HG02938 (cell line): ENCODE data around the gene ASIC2.

ENCODE experiments used
- ATAC-seq: cut with Tn5 transposase; IDR thresholded peaks from one replicate; pipeline ENCODE4 v1.9.1; 2021; ENCODE audit warnings: mild to moderate bottlenecking, moderate library complexity; ENCODE audit not compliant: unreplicated experiment

ASIC2 gene

DNA sequence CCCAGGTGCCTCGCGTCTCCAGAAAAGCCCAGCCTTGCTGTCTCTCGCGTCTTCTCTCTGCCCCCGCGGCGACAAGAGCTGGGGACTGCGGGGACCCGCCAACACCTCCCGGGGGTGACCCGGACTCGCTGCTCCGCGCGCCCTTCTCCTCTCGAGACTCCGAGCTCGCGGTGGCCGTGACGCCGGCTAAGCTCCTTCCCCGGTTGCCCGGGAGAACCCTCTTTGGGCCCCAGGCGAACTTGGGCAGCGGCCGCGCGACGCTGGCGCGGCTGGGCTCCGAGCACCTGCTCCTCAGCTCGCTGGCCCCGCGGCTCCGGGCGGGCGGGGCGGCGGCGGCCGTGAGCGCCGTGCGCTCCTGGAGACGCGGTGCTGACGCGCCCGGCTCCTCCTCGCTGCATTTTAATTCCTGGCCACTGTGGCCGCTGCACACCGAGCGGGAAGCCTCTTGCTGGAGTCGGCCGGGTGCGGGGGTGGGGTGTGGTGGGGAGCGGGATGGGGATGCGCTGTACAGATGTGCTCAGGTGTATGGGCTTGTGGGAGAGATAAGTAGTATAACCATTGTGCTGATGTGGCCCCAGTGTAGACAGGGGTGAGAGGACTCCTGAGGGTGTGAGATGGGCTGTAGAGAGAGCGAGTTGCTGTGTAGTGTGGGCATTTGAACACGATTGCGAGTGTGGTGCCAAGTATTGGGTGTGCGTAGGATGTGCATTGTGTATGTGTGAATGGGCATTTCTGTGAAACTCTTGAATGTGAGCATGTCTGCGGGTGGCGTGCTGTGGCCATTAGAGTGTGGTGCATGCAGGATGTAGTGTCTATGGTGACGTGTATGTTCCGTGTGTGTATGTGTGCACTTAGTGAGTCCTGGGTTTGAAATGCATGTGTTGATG, at the start of gene ASIC2:
Gene ASIC2 (minus strand): TSS at position 315 of the 887 bp plus-strand sequence.
- no peak for ATAC-seq

DNA sequence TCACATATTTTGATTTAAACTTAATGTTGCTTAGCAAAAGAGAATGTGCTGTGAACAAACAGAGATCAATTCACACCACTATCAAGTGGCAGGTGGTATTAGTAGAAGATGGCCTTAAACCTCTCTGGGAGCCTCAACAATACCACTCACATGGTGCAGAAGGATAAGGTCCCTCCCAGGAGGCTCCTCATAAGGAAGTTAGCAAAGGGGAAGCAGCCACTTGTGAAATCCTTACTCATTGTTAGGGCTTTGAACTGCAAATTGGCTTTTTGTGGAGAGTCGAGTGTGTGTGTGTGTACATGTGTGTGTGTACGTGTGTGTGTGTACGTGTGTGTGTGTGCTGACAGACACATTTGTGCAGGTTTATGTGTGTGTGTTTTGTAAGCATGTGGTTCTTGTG, 48.9 kb upstream of the ASIC2 start:
- ATAC-seq: no peak

DNA sequence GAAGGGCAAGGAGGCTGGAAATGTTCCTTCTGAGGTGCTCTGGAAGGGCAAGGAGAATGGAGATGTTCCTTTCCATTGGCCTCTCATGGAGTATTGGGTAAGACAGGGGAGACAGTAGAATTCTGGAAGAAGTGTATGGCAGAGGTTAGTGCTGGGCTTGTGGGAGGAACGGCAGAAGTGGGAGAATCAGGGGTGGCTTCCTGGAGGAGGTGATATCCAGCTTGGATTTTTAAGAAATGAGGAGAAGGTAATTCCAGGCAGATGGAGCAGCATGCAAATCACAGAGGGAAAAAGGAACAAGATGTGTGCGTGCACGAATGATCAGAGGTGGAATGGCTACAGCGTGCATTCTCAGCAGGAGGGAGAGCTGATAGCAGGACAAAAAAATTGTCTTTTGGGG, 45.1 kb upstream of the ASIC2 start:
- ATAC-seq: no peak

DNA sequence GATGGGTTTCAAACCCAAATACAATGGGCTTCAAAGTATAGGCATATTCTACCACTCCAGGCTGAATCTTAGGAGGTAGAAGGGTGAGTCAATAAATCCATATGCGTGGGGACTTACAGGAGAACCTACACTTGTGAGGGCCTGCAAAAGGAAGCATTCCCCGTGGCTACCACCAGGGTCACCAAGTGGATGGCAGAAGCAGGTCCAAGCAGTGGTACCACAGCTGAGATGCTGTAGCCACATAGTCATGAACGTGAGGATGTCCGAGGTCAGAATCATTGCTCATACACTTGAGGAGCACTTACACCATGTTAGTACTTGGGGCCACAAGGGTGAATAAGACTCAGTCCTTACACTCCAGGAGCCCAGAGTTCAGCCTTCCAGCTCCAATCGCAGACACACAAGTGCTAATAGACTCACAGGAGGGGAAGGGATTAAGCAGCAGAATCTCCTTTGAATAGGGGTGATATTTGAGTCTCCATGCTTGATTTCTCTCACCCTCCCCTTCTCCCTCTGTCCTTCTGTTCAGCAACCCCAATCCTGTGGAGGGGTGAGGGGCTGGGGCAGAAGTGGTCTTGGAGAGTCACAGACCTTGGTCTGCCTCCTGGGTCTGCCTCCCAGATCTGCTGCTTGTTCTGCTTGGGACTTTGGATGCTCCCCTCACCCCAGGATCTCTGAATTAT, 42.5 kb upstream of the ASIC2 start:
- ATAC-seq: no peak

DNA sequence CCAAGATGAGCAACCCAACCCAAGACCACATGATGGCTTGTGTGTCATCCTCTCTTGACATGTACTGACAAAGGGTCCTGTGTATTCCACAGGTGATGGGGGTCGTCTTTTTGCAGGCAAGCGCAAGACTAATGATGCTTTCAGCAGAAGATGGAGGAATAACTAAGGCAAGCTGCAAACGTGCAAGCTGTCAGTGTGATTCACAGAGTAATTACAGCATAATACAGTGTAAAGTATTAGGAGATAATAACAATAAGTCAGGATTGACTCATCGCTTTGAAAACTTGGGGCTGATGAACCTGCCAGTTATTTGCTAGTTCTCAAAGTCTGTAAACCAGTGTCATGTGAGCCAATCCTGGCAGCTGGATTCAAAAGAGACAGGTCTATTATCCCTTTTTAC, 41.6 kb upstream of the ASIC2 start:
- ATAC-seq: no peak

DNA sequence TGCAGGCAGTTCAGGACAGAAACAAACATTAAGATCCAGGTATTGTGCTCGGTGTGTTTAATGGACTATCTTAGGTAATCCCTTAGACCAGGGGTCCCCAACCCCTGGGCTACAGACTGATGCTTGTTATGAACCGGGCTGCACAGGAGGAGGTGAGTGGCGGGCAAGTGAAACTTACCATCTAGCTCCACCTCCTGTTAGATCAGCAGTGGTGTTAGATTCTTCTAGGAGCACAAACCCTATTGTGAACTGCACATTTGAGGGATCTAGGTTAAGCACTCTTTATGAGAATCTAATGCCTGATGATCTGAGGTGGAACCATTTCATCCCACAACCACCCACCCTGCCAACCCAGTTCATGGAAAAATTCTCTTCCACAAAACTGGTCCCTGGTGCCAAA, 37.8 kb upstream of the ASIC2 start:
- ATAC-seq: no peak

DNA sequence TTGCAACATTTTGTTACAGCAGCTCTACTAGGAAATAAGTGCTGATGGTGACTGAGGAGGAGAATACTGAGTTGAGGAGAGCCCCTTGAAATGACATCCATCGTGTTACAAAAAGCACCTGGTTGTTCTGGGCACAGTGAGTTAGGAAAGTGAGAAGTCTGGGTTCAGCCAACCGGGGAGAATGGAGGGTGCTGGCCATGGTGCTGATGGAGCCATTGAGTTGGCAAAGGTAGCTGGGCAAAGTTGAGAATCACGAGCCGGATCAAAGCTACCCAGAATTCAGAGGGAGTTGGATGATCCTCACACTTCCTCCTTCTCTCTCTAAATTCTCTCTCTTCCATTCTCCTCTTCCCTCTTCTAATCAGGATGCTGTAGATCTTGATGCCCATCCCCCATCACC, 35.0 kb upstream of the ASIC2 start:
- no peak for ATAC-seq

DNA sequence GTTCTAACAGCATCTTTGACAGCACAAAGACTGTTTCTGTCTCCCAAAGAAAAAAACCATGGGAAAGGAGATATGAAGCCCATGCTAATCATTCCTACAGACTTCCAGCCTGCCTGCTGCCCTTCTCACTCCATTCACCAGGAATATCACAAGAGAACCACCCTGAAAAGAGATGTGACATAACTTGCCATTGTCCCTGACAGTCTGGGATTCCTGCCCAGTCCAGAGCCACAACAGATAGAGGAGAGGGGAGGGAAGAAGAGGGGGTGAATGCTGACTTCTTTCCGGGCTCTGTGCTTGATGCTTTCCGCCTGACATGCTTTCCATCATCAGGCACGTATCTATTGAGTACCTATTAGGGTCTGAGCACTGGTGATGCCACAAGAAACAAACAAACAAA, 31.6 kb upstream of the ASIC2 start:
- ATAC-seq: no peak

DNA sequence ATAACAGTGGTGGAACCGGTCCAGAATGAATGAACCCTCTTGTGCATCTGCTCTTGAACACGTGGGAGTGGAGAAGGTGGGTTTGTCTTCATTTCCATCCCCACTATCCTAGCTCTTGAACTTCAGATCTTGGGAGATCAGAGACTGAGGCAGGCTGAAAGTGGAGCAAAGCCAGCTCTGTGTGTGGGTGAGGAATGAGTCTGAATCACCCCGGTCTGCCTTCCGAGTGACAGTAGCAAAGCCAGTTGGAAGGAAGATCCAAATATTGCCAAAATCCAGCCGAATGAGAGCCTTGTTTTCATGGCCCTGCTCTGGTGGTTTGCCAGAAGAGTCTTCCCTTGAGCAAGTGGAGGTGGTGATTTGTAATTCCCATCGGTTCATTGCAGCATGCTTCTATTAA, 29.0 kb upstream of the ASIC2 start:
- ATAC-seq: no peak

DNA sequence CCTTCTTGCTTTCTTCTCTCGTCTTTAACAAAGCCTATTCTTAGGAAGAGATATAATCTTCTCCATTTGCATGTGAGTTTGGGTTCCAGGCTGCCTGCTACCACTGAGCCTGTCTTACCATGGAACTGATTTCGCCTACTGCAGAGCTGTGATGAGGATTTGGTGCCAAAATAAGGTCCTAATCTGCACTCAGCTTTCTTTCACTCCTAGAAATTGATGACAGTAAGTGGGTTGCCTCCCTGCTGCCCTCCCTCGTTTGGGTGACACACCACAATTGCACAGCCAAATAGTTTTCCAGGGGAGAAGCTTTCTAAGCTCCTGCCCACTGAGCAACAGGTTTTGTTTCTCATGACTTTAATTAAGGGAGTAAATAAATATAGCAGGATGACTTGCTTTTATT, 25.1 kb upstream of the ASIC2 start:
- ATAC-seq: no peak

DNA sequence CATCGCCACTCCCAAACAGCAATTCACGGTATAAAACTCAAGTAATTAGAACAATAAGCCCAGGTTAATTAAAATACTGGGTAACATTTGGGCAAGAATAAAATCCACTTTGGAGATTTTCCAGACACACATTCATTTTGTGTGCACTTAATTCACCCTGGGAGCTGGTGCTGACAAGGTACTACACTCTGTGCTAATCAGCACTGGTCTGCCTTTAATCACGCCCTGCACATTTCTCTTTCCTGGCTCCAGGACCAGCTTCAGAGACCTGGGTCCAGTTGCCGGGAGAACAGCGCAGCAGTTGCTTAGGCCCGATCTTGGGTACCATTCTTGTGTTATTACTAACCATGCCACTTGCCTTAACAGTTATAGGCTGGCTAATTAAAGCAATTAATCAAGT, 23.7 kb upstream of the ASIC2 start:
- no peak for ATAC-seq

DNA sequence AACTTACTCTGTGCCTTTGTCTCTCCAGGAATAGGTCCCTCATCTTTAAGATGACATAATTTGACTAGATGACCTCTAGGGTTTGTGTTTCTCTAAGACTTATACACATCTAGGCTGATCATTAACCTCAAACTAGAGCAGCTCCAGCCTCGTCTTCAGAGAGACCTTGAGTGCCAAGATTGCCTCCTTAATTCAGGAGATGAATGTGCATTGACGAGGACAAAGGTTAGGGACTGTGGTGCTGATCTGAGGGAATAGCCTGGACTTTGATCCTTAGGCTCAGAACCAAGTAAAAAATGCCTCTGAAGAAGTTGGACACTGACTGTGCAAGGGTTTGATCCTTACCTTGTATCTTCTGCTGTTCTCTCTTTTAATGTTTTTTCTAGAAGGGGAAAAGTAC, 17.2 kb upstream of the ASIC2 start:
- ATAC-seq: no peak

DNA sequence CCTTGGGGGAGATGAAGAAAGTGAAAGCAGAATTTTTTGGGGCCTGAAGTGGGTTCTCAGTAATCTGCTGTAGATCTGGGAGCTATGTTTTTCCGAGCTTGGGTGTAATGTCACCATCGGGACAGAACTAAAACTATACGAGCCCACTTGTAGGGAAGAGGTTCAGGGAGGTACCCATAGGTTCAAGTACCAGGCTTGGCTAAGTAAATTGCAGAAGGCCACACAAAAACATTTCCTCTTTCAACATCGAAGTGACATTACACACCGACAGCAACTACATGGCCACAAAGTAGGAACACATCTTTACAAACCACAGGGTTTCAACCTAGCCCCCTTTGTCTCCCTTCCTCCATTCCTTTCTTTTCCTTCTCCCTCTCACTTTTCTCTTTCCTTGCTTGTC, 10.2 kb upstream of the ASIC2 start:
- no peak for ATAC-seq

DNA sequence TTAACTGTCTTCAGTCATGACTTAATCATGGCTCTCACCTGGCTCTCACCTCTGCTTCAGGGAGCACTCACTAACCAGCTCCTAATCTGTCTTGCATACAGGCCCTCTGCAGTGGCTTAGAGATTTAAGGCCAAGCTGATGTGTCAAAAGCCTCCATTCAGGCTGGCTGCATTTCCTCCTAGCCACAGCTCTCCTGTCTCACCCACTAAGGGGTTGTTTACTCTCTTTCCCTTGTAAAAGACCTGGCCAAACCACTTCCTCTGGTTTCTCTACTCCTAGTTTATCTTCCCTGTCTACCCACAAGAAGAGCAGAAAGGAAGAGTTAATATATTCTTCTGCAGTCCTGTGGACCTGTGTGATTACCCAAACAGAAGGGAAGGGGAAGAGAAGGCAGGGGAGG, 9.3 kb upstream of the ASIC2 start:
- ATAC-seq: no peak

DNA sequence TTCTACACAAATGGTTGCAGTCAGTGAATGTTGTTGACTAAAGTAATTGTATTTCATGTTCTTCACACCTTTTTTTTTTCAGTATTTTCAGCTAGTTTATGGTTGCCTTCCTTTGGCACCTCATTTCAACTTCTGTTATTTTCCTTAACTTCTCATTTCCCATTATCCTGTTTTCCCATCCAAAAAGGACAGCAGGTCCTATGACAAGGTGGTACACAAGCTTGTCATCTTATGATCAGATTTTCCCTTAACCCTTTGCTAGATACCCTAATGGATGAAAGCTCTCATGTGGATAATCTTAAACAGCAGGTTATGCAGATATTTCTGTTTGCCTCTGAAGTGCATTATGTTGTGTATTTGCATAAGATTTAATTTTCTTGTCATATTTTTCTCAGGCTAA, 7.1 kb upstream of the ASIC2 start:
- no peak for ATAC-seq

DNA sequence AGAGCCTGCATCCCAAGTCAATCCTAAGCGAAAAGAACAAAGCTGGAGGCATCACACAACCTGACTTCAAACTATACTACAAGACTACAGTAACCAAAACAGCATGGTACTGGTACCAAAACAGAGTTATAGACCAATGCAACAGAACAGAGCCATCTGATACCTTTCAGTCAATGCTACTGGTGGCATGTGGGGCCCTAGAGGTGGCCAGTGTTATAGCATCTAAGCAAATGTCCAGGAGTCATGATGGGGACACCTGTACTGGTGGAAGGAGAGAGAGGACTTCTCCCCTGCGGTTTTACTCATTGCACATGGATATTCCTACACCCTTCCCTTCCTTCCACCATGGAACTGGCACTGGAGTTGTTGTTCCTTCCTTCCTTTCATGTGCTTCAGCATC, 6.0 kb upstream of the ASIC2 start:
- ATAC-seq: no peak

DNA sequence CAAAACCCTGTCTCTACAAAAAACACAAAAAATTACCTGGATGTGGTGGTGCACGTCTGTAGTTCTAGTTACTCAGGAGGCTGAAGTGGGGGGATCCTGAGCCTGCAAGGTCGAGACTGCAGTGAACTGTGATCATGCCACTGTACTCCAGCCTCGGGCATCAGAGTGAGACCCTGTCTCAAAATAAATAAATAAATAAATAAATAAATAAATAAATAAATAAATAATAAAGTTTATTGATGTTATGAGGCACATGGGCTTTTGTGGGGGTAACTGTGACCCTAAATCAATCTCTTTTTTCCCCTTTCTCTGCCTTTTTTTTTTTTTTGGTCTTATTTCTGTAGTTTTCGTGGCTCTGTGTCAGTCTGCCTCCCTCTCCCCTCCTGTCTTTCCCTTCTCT, 4.5 kb upstream of the ASIC2 start:
- ATAC-seq: no peak

DNA sequence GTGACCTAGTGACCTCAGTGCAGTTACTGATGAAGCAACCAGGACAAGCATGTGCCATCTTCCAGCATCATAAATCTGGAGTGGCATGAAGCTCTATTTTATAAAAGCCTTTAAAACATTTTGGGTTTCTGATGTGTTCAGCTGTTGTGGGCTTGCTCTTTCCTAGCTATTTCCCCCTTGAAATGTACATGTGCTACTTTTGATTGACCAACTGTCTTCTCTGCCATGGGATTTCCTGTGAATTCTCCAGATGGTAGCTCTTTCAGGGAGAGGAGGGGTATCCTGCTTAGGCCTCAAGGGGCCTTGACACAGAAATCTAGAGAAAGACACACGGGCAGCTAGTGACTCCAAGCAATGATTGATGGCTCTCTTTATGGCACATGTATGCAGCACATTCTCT, 1.9 kb upstream of the ASIC2 start:
- ATAC-seq: no peak

DNA sequence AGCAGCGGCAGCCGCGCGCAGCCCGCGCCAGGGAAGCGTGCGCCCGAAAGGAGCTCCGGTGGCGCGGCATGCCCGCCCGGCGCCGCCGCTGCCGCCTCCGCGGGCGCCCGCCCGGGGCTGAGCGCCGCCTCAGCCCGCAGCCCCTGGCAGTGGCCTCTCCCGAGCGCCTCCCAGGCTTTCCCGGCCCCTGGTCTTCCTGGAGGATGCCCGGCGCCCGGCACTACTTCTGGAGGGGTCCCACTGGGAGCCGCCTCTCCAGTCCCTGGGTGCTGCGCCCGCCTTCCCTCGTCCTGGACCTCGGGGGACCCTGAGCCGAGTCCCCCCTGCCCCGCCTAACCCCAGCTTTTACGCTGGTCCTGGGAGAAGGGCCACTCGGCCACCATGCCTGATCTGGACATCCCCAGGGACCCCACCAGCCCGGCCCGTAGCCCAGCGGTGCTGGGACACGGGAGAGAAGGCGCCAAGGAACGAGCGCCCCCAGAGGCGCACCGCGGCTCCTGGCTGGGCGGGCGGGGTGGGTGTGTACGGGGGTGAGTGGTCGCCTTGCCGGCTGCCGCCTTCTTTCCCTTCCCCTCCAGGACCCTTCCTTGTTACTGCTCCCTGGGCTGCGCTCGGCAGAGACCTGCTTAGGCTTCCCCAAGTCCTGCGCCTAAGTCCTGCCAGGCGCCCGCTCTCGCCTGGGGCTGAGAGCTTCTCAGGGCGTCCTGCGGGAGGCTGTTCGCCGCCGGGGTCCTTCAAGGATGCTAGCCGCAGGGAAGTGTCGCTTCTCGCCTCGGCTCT, 704 bp downstream of the ASIC2 start:
- no peak for ATAC-seq

DNA sequence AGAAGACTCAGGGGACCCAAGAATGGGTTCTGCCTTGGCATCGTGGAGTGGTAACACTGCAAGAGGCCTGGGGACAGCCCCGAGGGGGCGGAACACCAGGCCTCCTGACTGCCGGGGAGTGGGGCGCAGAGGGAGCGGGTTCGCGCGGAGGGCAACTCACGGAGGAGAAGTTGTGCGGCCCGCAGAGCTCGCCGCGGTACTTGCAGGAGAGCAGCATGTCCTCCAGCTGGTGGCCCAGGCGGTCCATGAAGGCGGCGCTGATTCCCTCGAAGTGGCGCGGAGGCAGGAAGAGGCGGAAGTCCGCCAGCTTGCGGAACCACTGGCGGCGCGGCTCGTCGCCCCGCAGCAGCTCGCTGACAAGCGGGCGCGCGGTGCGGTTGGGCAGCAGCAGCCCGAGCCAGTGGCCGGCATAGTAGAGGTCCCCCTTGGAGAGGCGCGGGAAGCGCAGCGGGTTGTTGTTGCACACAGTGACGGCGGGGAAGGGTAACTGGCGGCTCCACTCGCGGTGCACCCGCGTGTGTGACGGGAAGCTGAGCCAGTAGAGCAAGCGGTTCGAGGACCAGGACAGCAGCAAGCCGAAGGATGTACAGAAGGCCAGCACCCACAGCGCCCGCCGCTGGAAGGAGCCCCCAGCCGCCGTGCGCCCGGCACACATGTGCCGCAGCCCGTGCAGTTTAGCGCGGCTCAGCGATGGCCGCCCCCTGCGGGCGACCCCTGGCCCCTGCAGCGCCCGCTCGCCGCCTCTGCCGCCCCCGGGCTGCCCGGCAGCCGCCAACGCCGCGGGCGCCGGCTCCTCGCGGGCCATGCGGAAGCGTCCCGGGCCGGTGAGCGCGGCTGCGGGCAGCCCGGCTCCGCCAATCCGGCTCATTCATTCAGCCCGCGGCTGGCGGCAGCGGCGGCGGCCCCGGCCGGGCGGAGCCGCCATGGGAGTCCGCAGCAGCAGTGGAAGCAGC, 1.6 kb downstream of the ASIC2 start:
- no peak for ATAC-seq

DNA sequence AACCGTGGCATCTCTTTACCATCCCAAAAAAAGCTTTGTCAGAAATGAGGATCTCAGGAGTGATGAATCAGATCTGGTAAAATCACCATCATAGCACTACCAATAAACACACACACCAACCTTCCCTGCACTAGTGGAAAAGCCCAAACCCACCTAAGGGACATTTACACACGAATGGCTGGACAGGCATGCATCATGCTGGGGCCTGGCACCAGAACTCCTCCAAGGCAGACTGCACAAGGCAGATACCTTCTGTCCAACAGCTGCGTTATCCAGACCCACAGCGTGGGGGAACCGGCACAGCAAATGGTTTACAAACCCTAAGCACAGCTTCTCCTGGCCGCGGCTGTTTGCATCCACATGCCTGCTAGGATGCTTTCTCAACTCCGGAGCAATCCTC, 2.8 kb downstream of the ASIC2 start:
- ATAC-seq: no peak
